IPS-18a (cell line): ENCODE measurements around the gene C19orf53.
"Not testable (repeated sequence)": the region's sequence is repeated elsewhere in the genome, so short reads cannot be mapped to it uniquely, and the experiment has no call there.

Source experiments
- H3K27ac ChIP-seq: one replicate; pipeline ENCODE4 v1.5.1; 2013; ENCODE audit warnings: low read length
- H3K27me3 ChIP-seq: one replicate; pipeline ENCODE4 v1.6.1; 2013; ENCODE audit warnings: mild to moderate bottlenecking, low read length; ENCODE audit not compliant: control insufficient read depth, insufficient read depth
- H3K36me3 ChIP-seq: one replicate; pipeline ENCODE4 v1.6.1; 2013; ENCODE audit warnings: low read depth, low read length; ENCODE audit not compliant: control insufficient read depth
- H3K4me1 ChIP-seq: one replicate; pipeline ENCODE4 v1.6.1; 2013; ENCODE audit warnings: low read depth, low read length; ENCODE audit not compliant: control insufficient read depth
- H3K4me3 ChIP-seq: one replicate; pipeline ENCODE4 v1.5.1; 2013; ENCODE audit warnings: low read length
- H3K9ac ChIP-seq: one replicate; pipeline ENCODE4 v1.6.1; 2013; ENCODE audit warnings: mild to moderate bottlenecking, low read length, moderate library complexity
- H3K9me3 ChIP-seq: one replicate; pipeline ENCODE4 v1.6.1; 2013; ENCODE audit warnings: low read depth, low read length; ENCODE audit not compliant: control insufficient read depth

C19orf53 gene

DNA sequence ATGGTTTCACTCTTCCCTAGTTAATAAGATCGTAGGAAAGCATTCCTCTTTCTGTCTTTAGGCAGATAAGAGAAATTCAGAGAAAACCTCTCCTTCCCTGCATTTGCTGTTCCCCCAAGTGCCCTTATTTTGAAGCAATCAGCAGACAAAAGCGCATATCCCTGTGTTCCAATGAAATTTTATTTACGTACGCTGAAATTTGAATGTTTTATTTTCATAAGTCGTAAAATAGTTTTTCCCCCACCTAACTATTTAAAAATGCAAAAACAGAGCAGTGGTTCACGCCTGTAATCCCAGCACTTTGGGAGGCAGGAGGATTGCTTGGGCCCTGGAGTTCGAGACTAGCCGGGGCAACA is 27.2 kb upstream of the C19orf53 start:
- Histone ChIP-seq H3K27ac (no peak overlapping the region), H3K9ac (no peak overlapping the region), H3K4me1 (no peaks in the 10 kb centered on the region), H3K27me3 (no peaks in the 10 kb centered on the region), H3K4me3 (peak overlapping the region; percentile 31), H3K36me3 (peaks cover 3% of the 10 kb centered on the region), H3K9me3 (no peaks in the 10 kb centered on the region)

DNA sequence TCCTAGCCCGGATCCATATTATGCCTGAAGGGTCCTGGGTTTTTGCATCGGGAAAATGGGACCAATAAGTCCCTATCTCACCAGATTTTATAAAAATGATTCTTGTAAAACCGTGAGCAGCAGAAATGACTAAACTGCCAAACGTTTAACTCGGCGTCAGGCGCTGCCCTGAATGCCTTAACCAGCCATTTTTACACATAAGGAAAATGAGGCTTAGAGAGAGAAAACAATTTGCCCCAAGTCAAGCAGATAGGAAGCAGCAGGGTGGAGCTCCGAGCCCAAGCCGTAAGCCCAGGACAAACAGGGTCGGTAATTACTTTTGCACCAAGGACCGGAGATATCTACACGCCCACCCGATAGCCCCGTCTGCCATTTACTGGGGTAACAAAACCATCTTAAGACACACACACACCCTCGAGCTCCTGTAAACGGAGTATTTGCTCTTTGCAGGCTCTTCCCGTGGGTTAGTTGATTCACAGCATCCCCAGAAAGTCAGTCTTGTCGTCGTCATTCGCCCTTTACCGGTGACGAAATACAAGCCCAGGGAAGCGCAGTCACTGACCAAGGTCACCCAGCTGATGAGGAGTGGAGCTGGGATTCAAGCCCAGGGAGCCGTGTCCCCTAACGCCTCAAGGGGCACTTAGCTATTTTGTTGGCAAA is 26.0 kb upstream of the C19orf53 start:
- H3K9me3 ChIP-seq, result no peaks in the 10 kb centered on the region
- H3K27ac ChIP-seq, result peak overlapping the region; percentile 42
- H3K36me3 ChIP-seq, result peaks cover 3% of the 10 kb centered on the region
- H3K4me1 ChIP-seq, result no peaks in the 10 kb centered on the region
- H3K4me3 ChIP-seq, result peak overlapping the region; percentile 92
- peak overlapping the region; percentile 89 for H3K9ac ChIP-seq
- no peaks in the 10 kb centered on the region for H3K27me3 ChIP-seq

DNA sequence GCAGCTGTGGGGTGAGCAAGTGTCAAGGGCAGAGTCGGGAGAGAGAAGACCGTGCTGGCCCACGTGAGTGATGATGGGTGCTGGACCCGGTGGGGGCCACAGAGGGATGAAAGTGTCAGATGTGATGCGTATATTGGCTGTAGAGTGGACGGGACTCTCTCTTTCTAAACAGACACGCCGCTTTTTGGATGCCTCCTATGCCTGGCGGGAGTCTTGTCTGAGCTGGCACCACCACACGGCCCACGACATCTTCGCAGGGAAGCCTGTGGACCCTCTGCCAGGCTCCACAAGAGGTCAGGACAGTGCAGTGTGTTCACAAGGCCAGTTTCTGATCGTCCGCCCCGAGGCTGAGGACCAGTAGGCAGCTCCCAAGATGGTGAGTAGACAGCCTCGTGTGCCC is 22.8 kb upstream of the C19orf53 start:
- Histone ChIP-seq H3K36me3 (peaks cover 17% of the 10 kb centered on the region), H3K4me3 (no peak overlapping the region), H3K4me1 (no peaks in the 10 kb centered on the region), H3K27ac (no peak overlapping the region), H3K9ac (no peak overlapping the region), H3K9me3 (no peaks in the 10 kb centered on the region), H3K27me3 (no peaks in the 10 kb centered on the region)

DNA sequence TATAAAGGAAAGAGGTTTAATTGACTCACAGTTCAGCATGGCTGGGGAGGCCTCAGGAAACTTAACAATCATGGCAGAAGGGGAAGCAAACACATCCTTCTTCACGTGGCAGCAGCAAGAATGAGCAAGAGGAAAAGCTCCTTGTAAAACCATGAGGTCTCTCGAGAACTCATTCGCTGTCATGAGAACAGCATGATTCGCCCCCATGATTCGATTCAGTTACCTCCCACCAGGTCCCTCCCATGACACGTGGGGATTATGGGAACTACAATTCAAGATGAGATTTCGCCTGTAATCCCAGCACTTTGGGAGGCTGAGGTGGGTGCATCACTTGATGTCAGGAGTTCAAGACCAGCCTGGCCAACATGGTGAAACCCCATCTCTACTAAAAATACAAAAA is 20.6 kb upstream of the C19orf53 start:
- H3K27ac ChIP-seq, H3K4me3 ChIP-seq, H3K4me1 ChIP-seq, H3K9ac ChIP-seq, H3K9me3 ChIP-seq, H3K27me3 ChIP-seq: not testable (repeated sequence)
- H3K36me3 ChIP-seq, result peaks cover 28% of the 10 kb centered on the region

DNA sequence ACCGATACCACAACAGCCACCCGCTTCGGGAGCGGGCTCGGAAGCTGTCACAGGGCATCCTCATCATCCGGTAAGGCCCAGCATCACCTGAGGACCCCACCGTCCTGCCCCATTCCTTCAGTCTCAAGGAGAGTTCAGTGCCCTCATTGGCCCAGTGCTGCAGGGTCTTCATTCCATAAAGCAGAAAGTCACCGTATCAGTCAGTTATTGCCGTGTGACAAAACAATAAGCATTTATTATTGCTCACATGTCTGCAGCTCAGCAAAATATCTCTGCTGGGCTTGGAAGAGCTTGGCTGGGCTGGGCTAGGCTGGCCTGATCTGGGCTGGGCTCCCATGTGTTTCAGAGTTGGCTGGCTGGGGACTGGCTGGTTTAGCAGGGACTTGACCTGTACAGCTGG is 18.0 kb upstream of the C19orf53 start:
- Histone ChIP-seq H3K27me3 (no peaks in the 10 kb centered on the region), H3K4me1 (no peaks in the 10 kb centered on the region), H3K9me3 (no peaks in the 10 kb centered on the region), H3K27ac (no peak overlapping the region), H3K9ac (no peak overlapping the region), H3K36me3 (peaks cover 35% of the 10 kb centered on the region), H3K4me3 (no peak overlapping the region)

DNA sequence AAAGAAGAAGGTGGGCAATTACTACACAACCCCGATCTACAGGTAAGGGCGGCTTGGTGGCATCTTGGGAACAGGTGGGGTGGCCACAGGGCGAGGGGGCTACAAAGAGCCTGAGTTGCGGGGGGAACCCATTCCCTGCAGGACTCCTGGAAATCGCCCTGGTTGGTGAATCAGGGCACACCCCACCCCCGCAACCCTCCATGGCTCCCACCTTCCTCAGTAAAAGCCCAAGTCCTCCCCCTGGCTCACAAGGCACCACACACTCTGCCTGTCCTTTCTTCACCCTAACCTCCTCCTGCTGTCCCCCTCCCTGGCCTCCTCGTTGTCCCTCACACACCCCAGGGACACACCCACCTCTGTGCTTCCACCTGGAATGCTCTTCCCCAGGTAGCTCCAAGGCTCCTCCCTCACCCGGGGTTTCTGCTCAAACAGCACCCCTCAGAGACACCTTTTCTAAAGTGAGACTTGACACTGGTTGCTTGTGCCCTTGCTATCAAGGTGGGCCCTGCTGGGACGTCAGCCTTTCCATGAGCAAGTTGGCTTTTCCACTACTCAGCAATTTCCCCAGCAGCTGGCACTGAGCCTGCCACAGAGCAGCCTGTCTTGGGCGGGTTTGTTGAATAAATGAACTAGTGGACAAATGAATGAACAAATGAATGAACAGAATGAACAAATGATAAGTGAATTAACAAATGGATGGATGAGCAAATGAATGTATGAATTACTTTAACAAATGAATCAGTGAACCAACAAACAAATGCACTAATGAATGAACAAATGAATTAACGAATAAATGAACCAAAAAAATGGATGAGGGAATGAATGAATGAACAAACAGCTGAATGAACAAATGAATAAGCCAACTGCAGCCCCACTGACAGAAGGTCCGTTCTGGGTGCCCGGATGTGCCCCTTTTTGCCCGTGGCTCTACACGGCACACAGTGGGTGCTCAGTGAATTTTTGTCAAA is 16.2 kb upstream of the C19orf53 start:
- H3K36me3 ChIP-seq, result peaks cover 32% of the 10 kb centered on the region
- H3K27ac ChIP-seq, result no peak overlapping the region
- no peak overlapping the region for H3K4me3 ChIP-seq
- H3K27me3 ChIP-seq, result no peaks in the 10 kb centered on the region
- no peaks in the 10 kb centered on the region for H3K4me1 ChIP-seq
- H3K9ac ChIP-seq, result no peak overlapping the region
- H3K9me3 ChIP-seq, result no peaks in the 10 kb centered on the region

DNA sequence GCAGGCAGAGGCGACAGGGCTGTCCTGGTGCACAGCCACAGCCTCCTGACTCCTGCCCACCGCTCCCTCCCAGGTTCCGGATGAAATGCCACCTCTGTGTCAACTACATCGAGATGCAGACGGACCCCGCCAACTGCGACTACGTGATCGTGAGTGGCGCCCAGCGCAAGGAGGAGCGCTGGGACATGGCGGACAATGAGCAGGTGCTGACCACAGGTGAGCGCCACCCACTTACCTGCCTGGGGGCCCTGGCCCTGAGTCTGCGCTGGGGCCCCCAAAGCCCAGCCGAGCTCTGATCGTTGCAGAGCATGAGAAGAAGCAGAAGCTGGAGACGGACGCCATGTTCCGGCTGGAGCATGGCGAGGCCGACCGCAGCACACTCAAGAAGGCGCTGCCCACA is 15.5 kb upstream of the C19orf53 start:
- Histone ChIP-seq H3K27me3 (no peaks in the 10 kb centered on the region), H3K4me3 (no peak overlapping the region), H3K27ac (no peak overlapping the region), H3K9ac (no peak overlapping the region), H3K36me3 (peaks cover 32% of the 10 kb centered on the region), H3K4me1 (no peaks in the 10 kb centered on the region), H3K9me3 (no peaks in the 10 kb centered on the region)

DNA sequence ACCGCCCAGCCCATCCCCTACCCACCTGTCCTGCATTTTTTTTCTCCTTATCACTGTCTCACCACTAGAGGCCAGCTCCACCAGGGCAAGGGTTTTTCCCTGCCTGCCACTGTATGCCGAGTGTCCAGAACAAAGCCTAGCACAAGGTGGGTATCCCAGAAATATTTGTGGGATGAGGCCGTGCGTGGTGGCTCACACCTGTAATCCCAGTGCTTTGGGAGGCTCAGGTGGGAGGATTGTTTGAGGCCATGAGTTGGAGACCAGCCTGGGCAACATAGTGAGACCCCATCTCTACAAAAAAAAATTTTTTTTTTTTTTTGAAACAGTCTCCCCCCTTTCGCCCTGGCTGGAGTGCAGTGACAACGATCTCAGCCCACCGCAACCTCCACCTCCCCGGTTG is 12.8 kb upstream of the C19orf53 start:
- Histone ChIP-seq H3K27ac (no peak overlapping the region), H3K4me3 (no peak overlapping the region), H3K9ac (no peak overlapping the region), H3K27me3 (peaks cover 8% of the 10 kb centered on the region), H3K9me3 (no peaks in the 10 kb centered on the region), H3K4me1 (no peaks in the 10 kb centered on the region), H3K36me3 (peaks cover 18% of the 10 kb centered on the region)

DNA sequence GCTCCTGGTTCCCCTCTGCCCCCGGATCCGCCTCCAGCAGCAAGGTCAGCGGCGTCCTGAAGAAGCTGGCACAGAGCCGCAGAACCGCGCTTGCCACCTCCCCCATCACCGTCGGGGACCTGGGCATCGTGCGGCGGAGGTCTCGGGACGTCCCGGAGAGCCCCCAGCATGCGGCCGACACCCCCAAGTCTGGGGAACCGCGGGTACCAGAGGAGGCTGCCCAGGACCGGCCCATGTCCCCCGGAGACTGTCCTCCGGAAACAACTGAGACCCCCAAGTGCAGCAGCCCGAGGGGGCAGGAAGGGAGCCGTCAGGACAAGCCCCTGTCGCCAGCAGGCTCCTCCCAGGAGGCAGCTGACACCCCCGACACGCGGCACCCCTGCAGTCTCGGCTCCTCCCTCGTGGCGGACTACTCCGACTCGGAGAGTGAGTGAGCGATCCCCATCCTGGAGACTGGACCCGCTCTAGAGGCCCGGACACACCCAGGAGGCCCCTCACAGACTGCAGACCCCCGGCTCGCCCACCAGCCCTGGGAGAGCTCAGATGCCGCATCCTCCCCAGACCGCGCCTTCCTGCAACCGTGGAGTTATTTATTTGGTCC is 11.5 kb upstream of the C19orf53 start:
- no peak overlapping the region for H3K9ac ChIP-seq
- no peaks in the 10 kb centered on the region for H3K4me1 ChIP-seq
- peaks cover 12% of the 10 kb centered on the region for H3K36me3 ChIP-seq

DNA sequence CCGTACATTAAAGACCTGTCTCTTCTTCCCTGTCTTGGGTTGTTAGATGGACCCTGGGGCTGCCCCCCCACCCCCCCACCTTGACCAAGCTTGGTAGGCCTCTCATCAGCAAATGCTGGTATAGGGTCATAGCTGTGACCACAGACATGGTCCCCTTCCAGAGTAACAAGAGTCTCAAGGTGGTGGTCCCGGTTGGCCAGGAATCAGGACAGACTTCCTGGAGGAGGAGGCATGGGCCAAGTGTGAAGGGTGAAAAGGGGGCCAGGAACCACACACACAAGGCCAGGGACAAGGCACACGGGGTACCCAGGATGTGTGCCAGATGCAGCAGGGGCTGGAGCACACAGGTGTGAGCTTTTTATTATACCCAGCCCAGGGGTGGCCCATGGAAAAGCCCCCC is 11.0 kb upstream of the C19orf53 start:
- Histone ChIP-seq H3K27ac (no peak overlapping the region), H3K36me3 (peaks cover 7% of the 10 kb centered on the region), H3K27me3 (peaks cover 8% of the 10 kb centered on the region), H3K4me3 (no peak overlapping the region), H3K9ac (no peak overlapping the region), H3K9me3 (no peaks in the 10 kb centered on the region), H3K4me1 (no peaks in the 10 kb centered on the region)

More for the DNA sequence above, 11.5 kb upstream of the C19orf53 start:
- Histone ChIP-seq H3K27me3 (peaks cover 8% of the 10 kb centered on the region), H3K9me3 (no peaks in the 10 kb centered on the region), H3K4me3 (no peak overlapping the region), H3K27ac (no peak overlapping the region)

DNA sequence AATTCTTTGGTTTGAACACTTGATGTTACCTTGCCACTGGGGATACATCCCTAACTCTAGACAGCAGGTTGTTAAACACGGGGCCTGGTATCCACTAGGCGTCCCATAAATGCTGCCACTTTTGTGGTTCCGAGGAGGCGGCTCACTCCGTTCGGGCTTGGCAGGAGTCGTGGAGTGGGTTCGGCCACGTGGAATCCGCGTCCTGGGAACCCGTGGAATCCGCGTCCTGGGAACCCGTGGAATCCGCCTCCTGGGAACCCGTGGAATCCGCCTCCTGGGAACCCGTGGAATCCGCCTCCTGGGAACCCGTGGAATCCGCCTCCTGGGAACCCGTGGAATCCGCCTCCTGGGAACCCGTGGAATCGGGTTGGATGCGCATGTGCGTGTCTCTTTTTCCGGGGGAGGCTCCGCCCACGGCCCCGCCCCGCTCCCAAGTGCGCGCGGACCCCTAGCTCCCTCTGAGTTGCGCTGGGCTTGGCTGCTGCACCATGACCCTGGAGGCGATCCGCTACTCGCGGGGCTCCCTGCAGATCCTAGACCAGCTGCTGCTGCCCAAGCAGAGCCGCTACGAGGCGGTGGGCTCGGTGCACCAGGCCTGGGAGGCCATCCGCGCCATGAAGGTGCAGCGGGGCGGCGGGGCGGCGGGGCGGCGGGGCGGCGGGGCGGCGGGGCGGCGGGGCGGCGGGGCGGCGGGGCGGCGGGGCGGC is 10.0 kb upstream of the C19orf53 start, which contains the start of gene MRI1:
MRI1 (plus strand) TSS at position 422 of the 707 bp plus-strand sequence; CDS start at position 489, 67 bp downstream.
- Histone ChIP-seq H3K27ac (no peak within 1 kb of the TSS), H3K9ac (no peak within 1 kb of the TSS), H3K4me3 (peak within 1 kb of the TSS; percentile 50), H3K27me3 (peaks cover 8% of the 10 kb centered on the region), H3K4me1 (no peaks in the 10 kb centered on the region), H3K36me3 (peaks cover 3% of the 10 kb centered on the region), H3K9me3 (no peaks in the 10 kb centered on the region)
